GM15510 (cell line): ENCODE measurements around the gene AMPD3.

Experiments
- POLR2A ChIP-seq: IDR thresholded peaks from 3 replicates; pipeline ENCODE4 v1.6.1; 2011; ENCODE audit warnings: borderline replicate concordance; ENCODE audit not compliant: insufficient read length; ENCODE audit errors: extremely low read depth

AMPD3 gene

GRCh38 chr11:10487002-10487647 is 32.1 kb downstream of the AMPD3 start:
- no peak for TF ChIP-seq POLR2A

GRCh38 chr11:10488121-10488933 is 33.3 kb downstream of the AMPD3 start:
- no peak for TF ChIP-seq POLR2A

GRCh38 chr11:10488934-10489691 is 34.0 kb downstream of the AMPD3 start:
- TF ChIP-seq POLR2A: no peak

GRCh38 chr11:10490032-10490397 is 35.0 kb downstream of the AMPD3 start:
- no peak for TF ChIP-seq POLR2A

- no peak for TF ChIP-seq POLR2A
Observed at GRCh38 chr11:10490398-10491241, 35.6 kb downstream of the AMPD3 start.

GRCh38 chr11:10492084-10492483 is 37.0 kb downstream of the AMPD3 start:
- no peak for TF ChIP-seq POLR2A

- no peak for TF ChIP-seq POLR2A
Observed at GRCh38 chr11:10493041-10493663, 38.1 kb downstream of the AMPD3 start.

- no peak for TF ChIP-seq POLR2A
Observed at GRCh38 chr11:10494636-10495463, 39.8 kb downstream of the AMPD3 start.

- no peak for TF ChIP-seq POLR2A
Observed at GRCh38 chr11:10495464-10495786, 40.4 kb downstream of the AMPD3 start.

GRCh38 chr11:10496296-10496936 is 41.4 kb downstream of the AMPD3 start:
- TF ChIP-seq POLR2A: no peak

- no peak for TF ChIP-seq POLR2A
Observed at GRCh38 chr11:10497371-10498021, 42.4 kb downstream of the AMPD3 start.

- TF ChIP-seq POLR2A: no peak
Observed at GRCh38 chr11:10498022-10498400, 42.9 kb downstream of the AMPD3 start.
